Left ventricle myocardium inferior (tissue), 1 donor: Measurements from ENCODE around the gene INAVA. TPM values are rescaled to one million over a fixed set of nuclear protein-coding genes. Genes with fewer than 3 reads are reported as not detected.
"Not testable (repeated sequence)": the region's sequence is repeated elsewhere in the genome, so short reads cannot be mapped to it uniquely, and the experiment has no call there.

Experiments used
- DNase-seq: peaks from one replicate; pipeline ENCODE4 v3.0.0-alpha.2; 2020
- H3K27ac ChIP-seq: fragments of 200-600 bp; replicated peaks from 2 replicates; pipeline ENCODE4 v1.8.0; 2021
- H3K27me3 ChIP-seq: fragments of 200-600 bp; 2 replicates; pipeline ENCODE4 v1.8.0; 2021; ENCODE audit warnings: low read depth
- H3K36me3 ChIP-seq: fragments of 200-600 bp; 2 replicates; pipeline ENCODE4 v1.8.0; 2021
- H3K4me1 ChIP-seq: fragments of 200-600 bp; 2 replicates; pipeline ENCODE4 v1.8.0; 2021
- H3K4me3 ChIP-seq: fragments of 200-600 bp; 2 replicates; pipeline ENCODE4 v1.8.0; 2021; ENCODE audit warnings: mild to moderate bottlenecking, moderate library complexity
- H3K9me3 ChIP-seq: fragments of 200-600 bp; replicated peaks from 2 replicates; pipeline ENCODE4 v1.8.0; 2021
- CTCF ChIP-seq: fragments of 200-600 bp; IDR thresholded peaks from 2 replicates; pipeline ENCODE4 v1.8.0; 2021; ENCODE audit warnings: antibody characterized with exemption, mild to moderate bottlenecking, borderline replicate concordance
- intact Hi-C: fragments of 100-400 bp; cut with micrococcal nuclease; formaldehyde crosslinking; loops from one replicate; pipeline ENCODE4 v1.11.0; 2022
- total RNA-seq: library from RNA; stranded (reverse); fragmentation: NEBNext Ultra II Directional; extraction: Animal tissue kit (Norgen Biotek cat#: 25700); gene quantifications from one replicate; pipeline ENCODE4 v1.2.1, GENCODE V29; 2021
- donor health status: DM: no; HTN: yes; CAD: no; lungs with severe emphysema.

The INAVA gene
- total RNA-seq, 1 donor from 2014 or later: 0.05 TPM

- Histone ChIP-seq H3K27ac (no peak overlapping the region), H3K36me3 (no peaks in the 10 kb centered on the region), H3K4me3 (no peak overlapping the region), H3K27me3 (peaks cover 13% of the 10 kb centered on the region), H3K9me3 (no peaks in the 10 kb centered on the region), H3K4me1 (no peaks in the 10 kb centered on the region)
- TF ChIP-seq CTCF: no peak
- intact Hi-C loops: no loop called here
- no peak for DNase-seq
Measured at GRCh38 chr1:200908191-200908868, 13.6 kb downstream of the INAVA start.

GRCh38 chr1:200909071-200909470 is 14.4 kb downstream of the INAVA start:
- intact Hi-C loops: no loop called here
- DNase-seq: no peak
- Histone ChIP-seq H3K36me3 (no peaks in the 10 kb centered on the region), H3K9me3 (no peaks in the 10 kb centered on the region), H3K27me3 (peaks cover 6% of the 10 kb centered on the region), H3K4me3 (no peak overlapping the region), H3K27ac (no peak overlapping the region), H3K4me1 (no peaks in the 10 kb centered on the region)
- no peak for TF ChIP-seq CTCF

GRCh38 chr1:200909757-200910239 is 15.1 kb downstream of the INAVA start:
- Histone ChIP-seq H3K27ac (no peak overlapping the region), H3K4me3 (no peak overlapping the region), H3K36me3 (no peaks in the 10 kb centered on the region), H3K9me3 (no peaks in the 10 kb centered on the region), H3K27me3 (no peaks in the 10 kb centered on the region), H3K4me1 (no peaks in the 10 kb centered on the region)
- TF ChIP-seq CTCF: no peak
- intact Hi-C loops: no loop called here
- DNase-seq: no peak

GRCh38 chr1:200911361-200911760 is 16.7 kb downstream of the INAVA start:
- intact Hi-C loops: no loop called here
- DNase-seq: no peak
- H3K27me3 ChIP-seq: peaks cover 5% of the 10 kb centered on the region
- no peak overlapping the region for H3K4me3 ChIP-seq
- no peaks in the 10 kb centered on the region for H3K36me3 ChIP-seq
- H3K9me3 ChIP-seq: no peaks in the 10 kb centered on the region
- H3K4me1 ChIP-seq: no peaks in the 10 kb centered on the region
- TF ChIP-seq CTCF: no peak
- no peak overlapping the region for H3K27ac ChIP-seq

GRCh38 chr1:200911936-200912335 is 17.2 kb downstream of the INAVA start:
- H3K36me3 ChIP-seq, DNase-seq, H3K9me3 ChIP-seq, H3K4me3 ChIP-seq, H3K27me3 ChIP-seq, intact Hi-C loops, H3K27ac ChIP-seq, H3K4me1 ChIP-seq: not testable (repeated sequence)

- Histone ChIP-seq H3K27me3 (peaks cover 6% of the 10 kb centered on the region), H3K27ac (no peak overlapping the region)
- DNase-seq: no peak
Measured at GRCh38 chr1:200912737-200913407, 18.2 kb downstream of the INAVA start.

More at GRCh38 chr1:200912737-200913407, 18.2 kb downstream of the INAVA start:
- TF ChIP-seq CTCF: no peak
- no peaks in the 10 kb centered on the region for H3K9me3 ChIP-seq
- no peak overlapping the region for H3K4me3 ChIP-seq
- no peaks in the 10 kb centered on the region for H3K36me3 ChIP-seq
- intact Hi-C loops: no loop called here
- peaks cover 6% of the 10 kb centered on the region for H3K4me1 ChIP-seq
